H1 (cell line): Measurements from ENCODE around the gene RIN3. TPM values are rescaled to one million over a fixed set of nuclear protein-coding genes. Genes with fewer than 3 reads are reported as not detected.

Experiments used
- CTCF ChIA-PET: fragments of 300-600 bp; sonication (Branson Sonifier 250); formaldehyde crosslinking; loops from one replicate; lab custom pipeline; 2021; ENCODE audit not compliant: partially characterized antibody; lab: Charles Lee
- POLR2A ChIA-PET: fragments of 300-600 bp; sonication (Branson Sonifier 250); formaldehyde crosslinking; loops from one replicate; lab custom pipeline; 2021; ENCODE audit warnings: inconsistent platforms; ENCODE audit not compliant: partially characterized antibody; lab: Charles Lee
- DNase-seq, 2 experiments: peaks; one replicate each; pipeline versions ENCODE4 v3.0.0 to v3.0.0-alpha.2; 2010 to 2022; ENCODE audit warnings: low spot score in 2 of 2, low read depth in 1 of 2, mixed read lengths in 1 of 2
- FAIRE-seq: peaks from 2 replicates; lab custom pipeline; 2011; peaks lifted over from hg19 to GRCh38; lab: Jason Lieb, UNC
- H2AFZ ChIP-seq: 2 replicates; pipeline ENCODE4 v1.8.1; 2012; ENCODE audit warnings: low read length, inconsistent platforms
- H2AK5ac ChIP-seq: 2 replicates; pipeline ENCODE4 v1.6.1; 2013; ENCODE audit warnings: low read depth, low read length
- H2BK120ac ChIP-seq: replicated peaks from 2 replicates; pipeline ENCODE3; 2013; ENCODE audit warnings: low read depth, low read length, inconsistent platforms
- H2BK12ac ChIP-seq: 2 replicates; pipeline ENCODE4 v1.6.1; 2013; ENCODE audit warnings: low read depth, low read length
- H2BK15ac ChIP-seq: 2 replicates; pipeline ENCODE4 v1.6.1; 2013; ENCODE audit warnings: low read length
- H2BK20ac ChIP-seq: 2 replicates; pipeline ENCODE4 v1.6.1; 2013; ENCODE audit warnings: low read length
- H2BK5ac ChIP-seq: 2 replicates; pipeline ENCODE4 v1.6.1; 2013; ENCODE audit warnings: low read depth, low read length
- H3K14ac ChIP-seq: 2 replicates; pipeline ENCODE4 v1.6.1; 2013; ENCODE audit warnings: inconsistent platforms; ENCODE audit not compliant: insufficient read length
- H3K18ac ChIP-seq: 2 replicates; pipeline ENCODE4 v1.6.1; 2013; ENCODE audit warnings: low read length; ENCODE audit errors: extremely low read depth
- H3K23ac ChIP-seq: 2 replicates; pipeline ENCODE4 v1.6.1; 2013; ENCODE audit warnings: inconsistent platforms; ENCODE audit not compliant: insufficient read length
- H3K23me2 ChIP-seq: 2 replicates; pipeline ENCODE4 v1.6.1; 2013; ENCODE audit warnings: low read depth, low read length
- H3K27ac ChIP-seq: 2 replicates; pipeline ENCODE4 v1.6.1; 2011; ENCODE audit warnings: low read depth, low read length, inconsistent platforms
- H3K27me3 ChIP-seq, 4 experiments: replicated peaks in 1 of 4; 1 replicate in 1 of 4; 2 replicates in 3 of 4; pipeline versions ENCODE4 v1.6.1 to v1.8.1; 2011 to 2013; ENCODE audit warnings: low read length in 3 of 4, mild to moderate bottlenecking in 3 of 4, inconsistent platforms in 2 of 4, mixed read lengths in 2 of 4, moderate library complexity in 1 of 4; ENCODE audit not compliant: control insufficient read depth in 3 of 4, insufficient read depth in 3 of 4; ENCODE audit errors: extremely low read depth in 1 of 4
- H3K36me3 ChIP-seq, 4 experiments: 2 replicates each; pipeline versions ENCODE4 v1.6.1 to v1.8.1; 2011 to 2013; ENCODE audit warnings: mild to moderate bottlenecking in 4 of 4, low read length in 3 of 4, moderate library complexity in 2 of 4, control low read depth in 1 of 4, inconsistent platforms in 1 of 4; ENCODE audit not compliant: insufficient read depth in 4 of 4, control insufficient read depth in 2 of 4
- H3K4ac ChIP-seq: replicated peaks from 2 replicates; pipeline ENCODE3; 2013; ENCODE audit warnings: low read length, low read depth, mixed read lengths, inconsistent platforms; ENCODE audit not compliant: insufficient read length
- H3K4me1 ChIP-seq, 4 experiments: replicated peaks in 1 of 4; 1 replicate in 1 of 4; 2 replicates in 3 of 4; pipeline versions ENCODE4 v1.6.1 to v1.8.1; 2011 to 2013; ENCODE audit warnings: low read length in 3 of 4, inconsistent platforms in 2 of 4, mixed read lengths in 1 of 4; ENCODE audit not compliant: insufficient read depth in 4 of 4, control insufficient read depth in 3 of 4
- H3K4me2 ChIP-seq, 2 experiments: 2 replicates each; pipeline versions ENCODE4 v1.6.1 to v1.8.1; 2011 to 2013; ENCODE audit warnings: low read depth in 2 of 2, low read length in 2 of 2, control low read depth in 1 of 2, inconsistent platforms in 1 of 2, mild to moderate bottlenecking in 1 of 2; ENCODE audit not compliant: insufficient read depth in 1 of 2
- H3K4me3 ChIP-seq, 4 experiments: fragments of 200-600, 300-600 bp in 1 of 4; sonication (generic), shearing (Covaris generic), sonication (Bioruptor Twin) in 1 of 4; 2 replicates each; pipeline versions ENCODE4 v1.5.1 to v1.8.1; 2011 to 2016; ENCODE audit warnings: low read length in 4 of 4, low read depth in 3 of 4, control low read depth in 2 of 4, inconsistent platforms in 2 of 4, mild to moderate bottlenecking in 2 of 4, mixed read lengths in 1 of 4, moderate library complexity in 1 of 4; ENCODE audit not compliant: insufficient read depth in 2 of 4; ENCODE audit errors: extremely low read depth in 1 of 4
- H3K56ac ChIP-seq: replicated peaks from 2 replicates; pipeline ENCODE3; 2013; ENCODE audit warnings: low read depth, mild to moderate bottlenecking, mixed read lengths, low read length, inconsistent platforms; ENCODE audit not compliant: insufficient read length
- H3K79me1 ChIP-seq: 2 replicates; pipeline ENCODE4 v1.6.1; 2013; ENCODE audit warnings: low read depth, low read length, control low read depth
- H3K79me2 ChIP-seq, 2 experiments: 2 replicates each; pipeline versions ENCODE4 v1.6.1 to v1.8.1; 2012 to 2013; ENCODE audit warnings: low read length in 2 of 2, mild to moderate bottlenecking in 2 of 2, inconsistent platforms in 1 of 2; ENCODE audit not compliant: insufficient read depth in 2 of 2, control insufficient read depth in 1 of 2
- H3K9ac ChIP-seq, 4 experiments: replicated peaks in 1 of 4; 1 replicate in 1 of 4; 2 replicates in 3 of 4; pipeline versions ENCODE4 v1.6.1 to v1.8.1; 2011 to 2013; ENCODE audit warnings: low read depth in 3 of 4, low read length in 3 of 4, control low read depth in 2 of 4, mild to moderate bottlenecking in 2 of 4, moderate library complexity in 2 of 4, inconsistent platforms in 1 of 4; ENCODE audit errors: extremely low read depth in 1 of 4
- H3K9me3 ChIP-seq, 2 experiments: 2 replicates each; pipeline versions ENCODE4 v1.6.1 to v1.8.1; 2012 to 2013; ENCODE audit warnings: mild to moderate bottlenecking in 2 of 2, moderate library complexity in 2 of 2, control low read depth in 1 of 2, inconsistent platforms in 1 of 2, low read depth in 1 of 2, low read length in 1 of 2, mixed read lengths in 1 of 2; ENCODE audit not compliant: insufficient read depth in 2 of 2
- H4K20me1 ChIP-seq, 2 experiments: replicated peaks in 1 of 2; 2 replicates each; pipeline versions ENCODE3 to v1.8.1; 2011 to 2013; ENCODE audit warnings: inconsistent platforms in 2 of 2, low read length in 2 of 2, mild to moderate bottlenecking in 1 of 2; ENCODE audit not compliant: insufficient read depth in 2 of 2, control insufficient read depth in 1 of 2
- H4K5ac ChIP-seq: 2 replicates; pipeline ENCODE4 v1.6.1; 2013; ENCODE audit warnings: low read length, low read depth, mixed read lengths, inconsistent platforms; ENCODE audit not compliant: insufficient read length
- H4K8ac ChIP-seq: 2 replicates; pipeline ENCODE4 v1.8.0; 2013; ENCODE audit warnings: mild to moderate bottlenecking, moderate library complexity, low read length, inconsistent platforms; ENCODE audit not compliant: insufficient read depth; ENCODE audit errors: extremely low read depth
- H4K91ac ChIP-seq: replicated peaks from 2 replicates; pipeline ENCODE3; 2013; ENCODE audit warnings: low read length, mixed read lengths, inconsistent platforms; ENCODE audit not compliant: insufficient read length
- RAD21 ChIP-seq, 2 experiments: IDR thresholded peaks in 1 of 2; conservative IDR thresholded peaks in 1 of 2; 2 replicates each; pipeline ENCODE4 v1.6.1; 2011; ENCODE audit warnings: low read depth in 2 of 2, low read length in 2 of 2, improper control_type of control experiment in 1 of 2, inconsistent platforms in 1 of 2, mild to moderate bottlenecking in 1 of 2, moderate library complexity in 1 of 2
- TAF7 ChIP-seq: optimal IDR thresholded peaks from 2 replicates; pipeline ENCODE3; 2011; ENCODE audit warnings: low read depth, mild to moderate bottlenecking, inconsistent platforms, low read length, moderate library complexity, borderline replicate concordance
- WGBS, 2 experiments: shearing (Covaris generic) in 1 of 2; methylation state at CpG; one replicate each; pipeline versions ENCODE4 v1.1.6 to v1.1.7; 2013 to 2015; ENCODE audit warnings: low lambda C conversion rate in 2 of 2, mixed read lengths in 2 of 2, inconsistent platforms in 1 of 2, low coverage in 1 of 2, missing lambda C conversion rate in 1 of 2; ENCODE audit not compliant: insufficient replicate concordance in 2 of 2, insufficient coverage in 1 of 2, insufficient read length in 1 of 2; ENCODE audit errors: extremely low coverage in 1 of 2, missing lambda C conversion rate in 1 of 2; 5-methylcytosine and 5-hydroxymethylcytosine counted together
- polyA plus RNA-seq, 7 experiments: library from polyadenylated mRNA; depleted of rRNA in 3 of 7; stranded (reverse) in 5 of 7; unstranded in 2 of 7; fragments of >200 nt in 5 of 7; fragments of 200-250 nt in 2 of 7; gene quantifications; 1 replicate in 5 of 7; 2 replicates in 1 of 7; 4 replicates in 1 of 7; pipeline versions ENCODE4 v1.2.1 to v1.2.3, GENCODE V29; 2011 to 2013; ENCODE audit warnings: missing spikeins in 2 of 7, mixed read lengths in 2 of 7
- total RNA-seq: library from RNA; stranded (reverse); fragmentation: NEBNext Ultra II Directional; extraction: Animal tissue kit (Norgen Biotek cat#: 25700); gene quantifications from 2 replicates; pipeline ENCODE4 v1.2.1, GENCODE V29; 2021

The RIN3 gene
- total and polyA plus RNA-seq, 2 of the 8 experiments (the other 6 are each of a cell fraction or from before 2014, with no cell fraction given), result 0.59 to 1.5 TPM

- Histone ChIP-seq H3K23ac (no peak overlapping the region), H3K4me1 (no peaks in the 10 kb centered on the region), H2BK15ac (no peak overlapping the region), H2BK20ac (no peak overlapping the region), H4K8ac (no peak overlapping the region), H2AK5ac (no peak overlapping the region), H4K91ac (no peak overlapping the region), H3K36me3 (no peaks in the 10 kb centered on the region), H3K18ac (no peak overlapping the region), H3K27ac (no peak overlapping the region), H2AFZ (no peak overlapping the region), H4K20me1 (no peaks in the 10 kb centered on the region), H3K4ac (no peak overlapping the region), H3K23me2 (no peaks in the 10 kb centered on the region), H3K27me3 (0 out of 7 replicates have a peak, but pooled peaks cover 0 to under 1% (median 0%) of the 10 kb centered on the region in 4 experiments), H3K4me2 (no peak overlapping the region), H3K4me3 (no peak overlapping the region), H3K9ac (no peak overlapping the region), H2BK120ac (no peak overlapping the region), H3K56ac (no peak overlapping the region), H3K14ac (no peak overlapping the region), H4K5ac (no peak overlapping the region), H2BK12ac (no peak overlapping the region), H2BK5ac (no peak overlapping the region), H3K79me1 (no peaks in the 10 kb centered on the region), H3K9me3 (no peaks in the 10 kb centered on the region), H3K79me2 (no peaks in the 10 kb centered on the region)
- CTCF ChIA-PET, result interaction anchor here (0.7 to 1.7 kb wide), 10 partner anchors 8 to 129 kb away, joined by 3 to 11 read pairs (median 3); no protein-coding TSS in a partner anchor
- POLR2A ChIA-PET, result no interaction called here
- peak in 1 of 2 experiments; percentile 20 for DNase-seq
- 58% methylated on average over 1 of the region's 1 CpG; no CpG with 5 or more reads in 1 of the 2 experiments for WGBS, 2 experiments
- FAIRE-seq, result no peak
- TF ChIP-seq TAF7, result no peak
- peak in 1 of 2 experiments; percentile 18; a peak in 1 of 4 replicates for TF ChIP-seq RAD21 (IDR thresholded peaks at IDR 0.05 in 1 of 2, conservative IDR thresholded peaks at IDR 0.05 in 1 of 2; ENCODE audit: low read depth in 2 of 2, low read length in 2 of 2)
These were observed 32.2 kb upstream of the RIN3 start for GRCh38 chr14:92481386-92481785.
